Fibroblast of skin of right biceps (primary cell): Measurements from ENCODE around the gene C1orf53.
A peak's percentile ranks its signal among the peaks of the same experiment; 100 is the strongest.

Source experiments
- DNase-seq: peaks from one replicate; pipeline ENCODE4 v3.0.0-alpha.2; 2013

Gene C1orf53

GRCh38 chr1:197908716-197909220 is 6.3 kb downstream of the C1orf53 start:
- DNase-seq = peak; percentile 44

- DNase-seq = no peak
These were observed 7.0 kb downstream of the C1orf53 start for GRCh38 chr1:197909384-197909783.

- DNase-seq = no peak
These were observed 7.9 kb downstream of the C1orf53 start for GRCh38 chr1:197910120-197910991.

- no peak for DNase-seq
These were observed 8.9 kb downstream of the C1orf53 start for GRCh38 chr1:197911111-197911856.

- DNase-seq = no peak
These were observed 9.6 kb downstream of the C1orf53 start for GRCh38 chr1:197911857-197912696.

- no peak for DNase-seq
These were observed 10.5 kb downstream of the C1orf53 start for GRCh38 chr1:197912739-197913494.

- DNase-seq = no peak
These were observed 11.3 kb downstream of the C1orf53 start for GRCh38 chr1:197913495-197914276.

- no peak for DNase-seq
These were observed 12.1 kb downstream of the C1orf53 start for GRCh38 chr1:197914510-197914909.

GRCh38 chr1:197915260-197915861 is 12.9 kb downstream of the C1orf53 start:
- no peak for DNase-seq

- DNase-seq = peak; percentile 74
These were observed 13.6 kb downstream of the C1orf53 start for GRCh38 chr1:197915862-197916499.

- DNase-seq = no peak
These were observed 14.1 kb downstream of the C1orf53 start for GRCh38 chr1:197916500-197916983.

GRCh38 chr1:197917805-197918651 is 15.6 kb downstream of the C1orf53 start:
- DNase-seq = peak; percentile 13

- DNase-seq = no peak
These were observed 16.4 kb downstream of the C1orf53 start for GRCh38 chr1:197918807-197919345.

- DNase-seq = no peak
These were observed 17.1 kb downstream of the C1orf53 start for GRCh38 chr1:197919346-197920066.

GRCh38 chr1:197920067-197920396 is 17.6 kb downstream of the C1orf53 start:
- no peak for DNase-seq

GRCh38 chr1:197920414-197921117 is 18.1 kb downstream of the C1orf53 start:
- DNase-seq = no peak

GRCh38 chr1:197921235-197922069 is 19.0 kb downstream of the C1orf53 start:
- no peak for DNase-seq
